Effector CD4-positive, alpha-beta T cell (primary cell): ENCODE results near the gene MVB12B.

Experiments
- DNase-seq: peaks from one replicate; pipeline ENCODE4 v3.0.0-alpha.2; 2020

The MVB12B gene

GRCh38 chr9:126508928-126509327 lies 182.3 kb downstream of the MVB12B start:
- no peak for DNase-seq

GRCh38 chr9:126509718-126510117 lies 183.1 kb downstream of the MVB12B start:
- no peak for DNase-seq

GRCh38 chr9:126510564-126510963 lies 183.9 kb downstream of the MVB12B start:
- DNase-seq, result no peak

- DNase-seq, result no peak
These were observed 184.8 kb downstream of the MVB12B start for GRCh38 chr9:126511411-126511810.

GRCh38 chr9:126513159-126514036 lies 186.8 kb downstream of the MVB12B start:
- DNase-seq, result no peak

GRCh38 chr9:126514037-126514821 lies 187.6 kb downstream of the MVB12B start:
- peak; percentile 23 for DNase-seq

- no peak for DNase-seq
These were observed 188.6 kb downstream of the MVB12B start for GRCh38 chr9:126515001-126515872.

GRCh38 chr9:126515873-126516505 lies 189.4 kb downstream of the MVB12B start:
- no peak for DNase-seq

GRCh38 chr9:126516561-126516935 lies 189.9 kb downstream of the MVB12B start:
- no peak for DNase-seq

- no peak for DNase-seq
These were observed 190.6 kb downstream of the MVB12B start for GRCh38 chr9:126516936-126517832.

- no peak for DNase-seq
These were observed 191.3 kb downstream of the MVB12B start for GRCh38 chr9:126517833-126518356.

- DNase-seq, result no peak
These were observed 192.1 kb downstream of the MVB12B start for GRCh38 chr9:126518763-126519162.

GRCh38 chr9:126519660-126520420 lies 193.2 kb downstream of the MVB12B start:
- DNase-seq, result no peak

GRCh38 chr9:126520453-126520852 lies 193.8 kb downstream of the MVB12B start:
- no peak for DNase-seq

GRCh38 chr9:126521089-126521488 lies 194.5 kb downstream of the MVB12B start:
- DNase-seq, result no peak

GRCh38 chr9:126521551-126521950 lies 194.9 kb downstream of the MVB12B start:
- no peak for DNase-seq

GRCh38 chr9:126521976-126522590 lies 195.5 kb downstream of the MVB12B start:
- DNase-seq, result no peak

- DNase-seq, result no peak
These were observed 196.2 kb downstream of the MVB12B start for GRCh38 chr9:126522612-126523356.

GRCh38 chr9:126523611-126524111 lies 197.0 kb downstream of the MVB12B start:
- DNase-seq, result no peak
